Trophoblast cell (in vitro differentiated cells and primary cell): ENCODE results near the gene BNC2.
"Not testable (repeated sequence)": the region's sequence is repeated elsewhere in the genome, so short reads cannot be mapped to it uniquely, and the experiment has no call there.

ENCODE experiments used
- DNase-seq, 2 donors: peaks; one replicate each; pipeline ENCODE4 v3.0.0-alpha.2; 2016
- H2AFZ ChIP-seq: 2 replicates; pipeline ENCODE4 v1.6.1; 2013; ENCODE audit warnings: low read length, moderate library complexity, mild to moderate bottlenecking; ENCODE audit not compliant: insufficient read depth, poor library complexity
- H2AK5ac ChIP-seq: 2 replicates; pipeline ENCODE4 v1.6.1; 2013; ENCODE audit warnings: mild to moderate bottlenecking, low read length
- H2BK120ac ChIP-seq: 2 replicates; pipeline ENCODE4 v1.6.1; 2013; ENCODE audit warnings: low read length, mild to moderate bottlenecking, moderate library complexity; ENCODE audit not compliant: insufficient read depth, poor library complexity
- H2BK12ac ChIP-seq: 2 replicates; pipeline ENCODE4 v1.6.1; 2013; ENCODE audit warnings: mild to moderate bottlenecking, low read length, moderate library complexity
- H2BK5ac ChIP-seq: 2 replicates; pipeline ENCODE4 v1.6.1; 2013; ENCODE audit warnings: low read length, low read depth, moderate library complexity, mild to moderate bottlenecking; ENCODE audit not compliant: poor library complexity
- H3K14ac ChIP-seq: 2 replicates; pipeline ENCODE4 v1.6.1; 2013; ENCODE audit warnings: mild to moderate bottlenecking, low read length
- H3K18ac ChIP-seq: 2 replicates; pipeline ENCODE4 v1.6.1; 2013; ENCODE audit warnings: mild to moderate bottlenecking, low read length
- H3K23ac ChIP-seq: 2 replicates; pipeline ENCODE4 v1.6.1; 2013; ENCODE audit warnings: low read length
- H3K27ac ChIP-seq: 2 replicates; pipeline ENCODE4 v1.5.1; 2013; ENCODE audit warnings: low read depth, mild to moderate bottlenecking, inconsistent platforms, low read length, moderate library complexity
- H3K27me3 ChIP-seq: 2 replicates; pipeline ENCODE4 v1.6.1; 2013; ENCODE audit warnings: inconsistent platforms, mild to moderate bottlenecking, low read length, moderate library complexity; ENCODE audit not compliant: insufficient read depth
- H3K36me3 ChIP-seq, 2 experiments: 1 replicate in 1 of 2; 2 replicates in 1 of 2; pipeline ENCODE4 v1.6.1; 2013; ENCODE audit warnings: low read length in 2 of 2, mild to moderate bottlenecking in 2 of 2, moderate library complexity in 1 of 2; ENCODE audit not compliant: insufficient read depth in 2 of 2, control insufficient read depth in 1 of 2
- H3K4ac ChIP-seq: 2 replicates; pipeline ENCODE4 v1.6.1; 2013; ENCODE audit warnings: low read depth, mild to moderate bottlenecking, low read length, moderate library complexity
- H3K4me1 ChIP-seq, 2 experiments: 1 replicate in 1 of 2; 2 replicates in 1 of 2; pipeline ENCODE4 v1.6.1; 2013; ENCODE audit warnings: low read length in 2 of 2, mild to moderate bottlenecking in 2 of 2, moderate library complexity in 1 of 2; ENCODE audit not compliant: insufficient read depth in 2 of 2, control insufficient read depth in 1 of 2
- H3K4me2 ChIP-seq: 2 replicates; pipeline ENCODE4 v1.6.1; 2013; ENCODE audit warnings: inconsistent platforms, mild to moderate bottlenecking, low read length, moderate library complexity
- H3K4me3 ChIP-seq: 2 replicates; pipeline ENCODE4 v1.5.1; 2013; ENCODE audit warnings: mild to moderate bottlenecking, low read depth, low read length, inconsistent platforms
- H3K79me1 ChIP-seq: one replicate; pipeline ENCODE4 v1.6.1; 2013; ENCODE audit warnings: low read length
- H3K79me2 ChIP-seq: 2 replicates; pipeline ENCODE4 v1.6.1; 2013; ENCODE audit warnings: low read length, mild to moderate bottlenecking; ENCODE audit not compliant: control insufficient read depth, insufficient read depth, poor library complexity
- H3K9ac ChIP-seq: 2 replicates; pipeline ENCODE4 v1.6.1; 2013; ENCODE audit warnings: mild to moderate bottlenecking, low read length
- H3K9me3 ChIP-seq: 2 replicates; pipeline ENCODE4 v1.6.1; 2013; ENCODE audit warnings: low read depth, mild to moderate bottlenecking, control low read depth, inconsistent platforms, low read length; ENCODE audit not compliant: insufficient read depth
- H4K12ac ChIP-seq: 2 replicates; pipeline ENCODE4 v1.6.1; 2013; ENCODE audit warnings: low read depth, mild to moderate bottlenecking, low read length, moderate library complexity
- H4K8ac ChIP-seq: 2 replicates; pipeline ENCODE4 v1.6.1; 2013; ENCODE audit warnings: low read depth, mild to moderate bottlenecking, low read length, moderate library complexity
- H4K91ac ChIP-seq: one replicate; pipeline ENCODE4 v1.6.1; 2013; ENCODE audit warnings: low read depth, mild to moderate bottlenecking, low read length, moderate library complexity
- WGBS: extraction: QIAGEN DNeasy Blood & Tissue Kit; methylation state at CpG from one replicate; pipeline ENCODE4 v1.1.7; 2013; ENCODE audit warnings: missing lambda C conversion rate; ENCODE audit not compliant: insufficient read length, insufficient coverage; ENCODE audit errors: extremely low coverage; 5-methylcytosine and 5-hydroxymethylcytosine counted together

Gene BNC2

DNA sequence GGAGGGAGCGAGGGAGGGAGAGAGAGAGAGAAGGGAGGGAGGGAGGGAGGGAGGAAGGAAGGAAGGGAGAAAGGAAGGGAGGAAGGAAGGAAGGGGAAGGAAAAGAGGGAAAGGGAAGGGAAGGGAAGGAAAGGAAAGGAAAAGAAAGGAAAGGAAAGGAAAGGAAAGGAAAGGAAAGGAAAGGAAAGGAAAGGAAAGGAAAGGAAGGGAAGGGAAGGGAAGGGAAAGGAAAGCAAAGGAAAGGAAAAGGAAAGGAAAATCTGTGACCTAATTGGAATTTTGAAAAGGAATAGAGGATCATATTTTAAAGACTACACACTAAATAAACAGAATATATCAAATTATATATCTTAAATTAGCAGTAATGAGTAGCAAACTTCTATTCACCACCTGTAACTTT lies 330.8 kb downstream of the BNC2 start:
- not testable (repeated sequence) for H3K9me3 ChIP-seq, H3K4ac ChIP-seq, H3K27ac ChIP-seq, H2BK120ac ChIP-seq, H3K18ac ChIP-seq, H3K9ac ChIP-seq, H2BK5ac ChIP-seq, H3K4me3 ChIP-seq, H3K14ac ChIP-seq, H3K27me3 ChIP-seq, H3K23ac ChIP-seq, H3K36me3 ChIP-seq, H4K8ac ChIP-seq, H2AFZ ChIP-seq, H3K79me2 ChIP-seq, H2AK5ac ChIP-seq, H3K4me2 ChIP-seq, H4K91ac ChIP-seq, DNase-seq, H4K12ac ChIP-seq, H3K79me1 ChIP-seq, H2BK12ac ChIP-seq, H3K4me1 ChIP-seq
- WGBS: no CpG with 5 or more reads among the region's 1 CpG

DNA sequence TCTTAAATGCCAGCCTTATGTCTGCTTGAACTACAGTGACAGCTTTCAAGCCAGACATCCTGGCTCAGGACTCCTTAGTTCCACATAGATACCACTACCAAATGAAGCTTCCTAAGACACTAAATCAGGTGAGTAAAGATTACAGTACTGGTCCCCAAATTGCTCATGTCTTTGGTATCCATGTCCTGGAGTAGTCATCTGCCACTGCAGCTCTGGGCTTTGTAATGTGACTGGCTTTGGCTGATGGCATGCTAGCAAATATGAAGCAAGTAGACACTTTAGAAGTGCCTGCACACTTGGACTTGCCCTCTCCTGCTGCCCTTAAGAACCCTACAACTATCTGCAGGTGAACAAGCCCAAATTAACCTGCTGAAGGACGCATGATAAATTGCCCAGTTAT lies 334.9 kb downstream of the BNC2 start:
- Histone ChIP-seq H3K36me3 (no peaks in the 10 kb centered on the region), H2BK120ac (no peak overlapping the region), H3K9me3 (peaks cover 1% of the 10 kb centered on the region), H3K27me3 (no peaks in the 10 kb centered on the region), H2BK5ac (no peak overlapping the region), H4K91ac (no peak overlapping the region), H3K18ac (no peak overlapping the region), H3K14ac (no peak overlapping the region), H4K12ac (no peak overlapping the region), H3K4me3 (no peak overlapping the region), H4K8ac (no peak overlapping the region), H3K4ac (no peak overlapping the region), H2BK12ac (no peak overlapping the region), H3K23ac (no peak overlapping the region), H3K79me1 (peaks cover 1% of the 10 kb centered on the region), H3K27ac (no peak overlapping the region), H3K79me2 (no peaks in the 10 kb centered on the region), H2AK5ac (no peak overlapping the region), H3K9ac (no peak overlapping the region), H3K4me1 (peaks cover 0 to 5% of the 10 kb centered on the region in 2 experiments), H3K4me2 (no peak overlapping the region), H2AFZ (no peak overlapping the region)
- no CpG with 5 or more reads among the region's 1 CpG for WGBS
- DNase-seq: peak; percentile 2 to 37

DNA sequence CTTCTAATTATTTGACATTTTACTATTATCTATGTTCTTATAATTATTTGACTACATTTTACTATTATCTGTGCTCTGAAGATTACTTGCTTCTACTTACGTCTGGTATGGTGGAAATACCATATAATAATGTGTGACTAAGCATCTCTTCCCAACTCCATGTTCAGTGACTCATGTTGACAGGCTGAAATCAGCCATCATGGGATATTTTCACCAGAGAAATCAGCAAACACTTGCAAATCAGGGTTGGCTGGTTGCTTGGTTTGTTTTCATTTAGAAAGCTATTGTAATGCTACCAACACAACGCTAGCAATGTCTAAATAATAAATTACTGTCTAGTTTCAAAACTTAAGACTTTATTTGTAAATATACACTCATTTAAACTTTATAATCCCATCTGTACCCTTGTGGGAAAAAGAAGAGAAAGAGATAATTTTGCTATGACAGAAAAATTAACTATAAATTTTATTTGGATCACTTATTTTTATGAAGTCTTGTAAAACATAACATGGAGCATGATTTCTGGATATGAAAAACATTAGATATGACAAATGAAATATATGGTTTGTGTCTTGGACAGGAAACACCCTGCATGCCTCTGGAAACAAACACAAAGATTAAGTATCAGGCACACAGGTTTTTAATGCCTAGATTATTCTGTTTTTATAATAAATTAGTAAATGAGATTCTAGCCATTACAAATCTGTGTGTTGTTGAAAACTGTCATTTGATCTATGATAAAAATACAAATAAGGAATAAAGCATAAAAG lies 337.6 kb downstream of the BNC2 start:
- Histone ChIP-seq H4K8ac (no peak overlapping the region), H2BK120ac (no peak overlapping the region), H3K27me3 (no peaks in the 10 kb centered on the region), H3K79me2 (no peaks in the 10 kb centered on the region), H3K27ac (no peak overlapping the region), H3K9ac (no peak overlapping the region), H2AK5ac (no peak overlapping the region), H3K18ac (no peak overlapping the region), H4K12ac (no peak overlapping the region), H2BK12ac (no peak overlapping the region), H3K23ac (no peak overlapping the region), H3K4ac (no peak overlapping the region), H3K79me1 (peaks cover 1% of the 10 kb centered on the region), H3K9me3 (no peaks in the 10 kb centered on the region), H3K4me1 (peaks cover 0 to 5% of the 10 kb centered on the region in 2 experiments), H3K36me3 (no peaks in the 10 kb centered on the region), H3K4me2 (no peak overlapping the region), H2AFZ (no peak overlapping the region), H3K14ac (no peak overlapping the region), H2BK5ac (no peak overlapping the region), H3K4me3 (no peak overlapping the region), H4K91ac (no peak overlapping the region)
- no CpG with 5 or more reads among the region's 2 CpGs for WGBS
- peak in 1 of 2 donors; percentile 44 for DNase-seq

DNA sequence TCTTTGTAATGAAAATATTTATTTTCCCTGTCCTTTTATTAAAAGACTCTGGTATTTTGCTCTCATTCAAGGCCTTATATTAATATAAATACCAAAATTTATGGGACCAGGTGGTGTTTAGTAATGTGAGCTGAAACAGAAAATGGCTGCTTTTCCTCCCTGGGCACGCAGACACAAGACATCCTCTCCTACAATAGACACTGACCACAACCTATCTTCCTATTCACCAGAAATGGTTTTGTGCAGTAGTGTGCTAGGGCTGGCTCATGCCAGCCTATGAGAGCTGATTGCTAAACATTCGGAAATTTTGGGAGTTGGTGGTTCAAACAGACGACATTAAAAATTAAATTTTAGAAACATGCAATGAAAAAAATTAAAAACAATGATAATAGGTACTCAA lies 338.2 kb downstream of the BNC2 start:
- Histone ChIP-seq H2BK12ac (no peak overlapping the region), H2AK5ac (no peak overlapping the region)
- WGBS: no CpG with 5 or more reads among the region's 3 CpGs

More for the DNA sequence above, 338.2 kb downstream of the BNC2 start:
- H3K79me1 ChIP-seq: peaks cover 1% of the 10 kb centered on the region
- H3K9me3 ChIP-seq: no peaks in the 10 kb centered on the region
- H4K91ac ChIP-seq: no peak overlapping the region
- H3K27ac ChIP-seq: no peak overlapping the region
- H2AFZ ChIP-seq: no peak overlapping the region
- no peak overlapping the region for H3K4me2 ChIP-seq
- H3K4me3 ChIP-seq: no peak overlapping the region
- no peak overlapping the region for H2BK5ac ChIP-seq
- no peak overlapping the region for H3K18ac ChIP-seq
- H3K9ac ChIP-seq: no peak overlapping the region
- no peak overlapping the region for H2BK120ac ChIP-seq
- no peak overlapping the region for H3K23ac ChIP-seq
- no peaks in the 10 kb centered on the region for H3K36me3 ChIP-seq
- no peak for DNase-seq
- no peak overlapping the region for H4K12ac ChIP-seq
- H3K79me2 ChIP-seq: no peaks in the 10 kb centered on the region
- H3K27me3 ChIP-seq: no peaks in the 10 kb centered on the region
- H4K8ac ChIP-seq: no peak overlapping the region
- peaks cover 0 to 5% of the 10 kb centered on the region in 2 experiments for H3K4me1 ChIP-seq
- no peak overlapping the region for H3K4ac ChIP-seq
- H3K14ac ChIP-seq: no peak overlapping the region
